Hepatic stellate cell (primary cell): ENCODE results near the gene PLD3.
"Not testable (repeated sequence)": the region's sequence is repeated elsewhere in the genome, so short reads cannot be mapped to it uniquely, and the experiment has no call there.

ENCODE experiments used
- DNase-seq: peaks from one replicate; pipeline ENCODE4 v3.0.0; 2011; ENCODE audit warnings: low spot score

PLD3 gene

DNA sequence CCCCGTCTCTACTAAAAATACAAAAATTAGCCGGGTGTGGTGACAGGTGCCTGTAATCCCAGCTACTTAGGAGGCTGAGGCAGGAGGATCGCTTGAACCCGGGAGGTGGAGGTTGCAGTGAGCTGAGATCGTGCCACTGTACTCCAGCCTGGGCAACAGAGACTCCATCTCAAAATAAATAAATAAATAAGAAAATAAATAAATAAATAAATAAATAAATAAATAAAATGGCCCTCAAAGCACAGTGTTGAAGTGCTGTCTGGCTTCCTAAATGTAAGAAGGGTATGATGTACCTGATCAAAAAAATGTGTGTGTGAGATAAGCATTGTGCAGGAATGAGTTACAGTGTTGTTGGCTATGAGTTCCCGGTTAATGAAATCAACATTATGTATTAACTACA, 15.4 kb upstream of the PLD3 start:
- not testable (repeated sequence) for DNase-seq

DNA sequence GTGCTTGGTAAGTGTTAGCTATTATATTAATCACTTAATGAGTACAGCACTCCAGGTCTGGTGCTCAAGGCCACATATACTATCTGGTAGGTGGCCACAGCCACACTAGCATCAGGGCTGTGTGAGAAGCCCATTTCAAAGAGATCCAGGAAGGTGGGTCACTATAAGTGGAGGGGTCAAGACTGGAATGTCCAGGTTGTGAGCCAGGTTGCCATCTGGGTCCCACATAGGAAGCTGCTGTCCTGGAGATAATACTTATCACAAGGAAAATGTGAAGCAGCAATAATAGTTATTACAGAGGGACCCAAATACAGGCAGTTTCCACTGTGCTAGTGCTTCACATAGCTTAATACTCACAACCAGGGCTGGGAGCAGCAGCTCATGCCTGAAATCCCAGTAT, 13.4 kb upstream of the PLD3 start:
- DNase-seq = no peak

DNA sequence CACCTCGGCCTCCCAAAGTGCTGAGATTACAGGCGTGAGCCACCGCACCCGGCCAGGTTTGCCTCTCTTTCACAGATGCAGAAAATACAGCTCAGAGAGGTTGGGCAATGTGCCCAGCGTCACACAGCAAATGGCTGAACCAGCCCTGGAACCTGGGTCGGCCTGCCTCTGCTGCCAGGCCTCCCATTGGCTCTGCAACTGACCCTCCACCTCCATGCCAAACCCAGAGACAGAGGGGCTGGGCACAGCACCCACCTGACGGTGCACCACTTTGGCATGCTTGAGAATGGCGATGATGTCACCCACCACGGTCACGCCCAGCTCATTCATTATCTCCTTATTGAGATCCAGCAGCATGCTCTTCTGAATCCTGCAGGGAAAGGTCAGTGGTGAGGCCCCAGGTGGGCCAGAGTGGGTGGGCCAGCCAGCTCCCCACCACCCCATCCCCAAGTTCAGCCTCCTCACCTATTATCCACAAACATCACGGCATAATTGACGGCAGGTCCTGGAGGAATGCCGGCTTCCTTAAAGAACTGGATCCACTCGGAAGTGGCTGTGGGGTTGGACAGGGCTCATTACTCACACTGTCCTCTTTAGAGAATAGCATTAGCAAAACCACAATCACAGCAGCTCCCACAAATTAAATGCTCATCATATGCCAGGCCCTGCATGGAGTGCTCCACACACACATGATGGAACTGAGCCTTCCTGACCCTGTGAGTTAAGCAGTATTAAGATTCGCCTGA, 12.5 kb upstream of the PLD3 start:
- DNase-seq = no peak

DNA sequence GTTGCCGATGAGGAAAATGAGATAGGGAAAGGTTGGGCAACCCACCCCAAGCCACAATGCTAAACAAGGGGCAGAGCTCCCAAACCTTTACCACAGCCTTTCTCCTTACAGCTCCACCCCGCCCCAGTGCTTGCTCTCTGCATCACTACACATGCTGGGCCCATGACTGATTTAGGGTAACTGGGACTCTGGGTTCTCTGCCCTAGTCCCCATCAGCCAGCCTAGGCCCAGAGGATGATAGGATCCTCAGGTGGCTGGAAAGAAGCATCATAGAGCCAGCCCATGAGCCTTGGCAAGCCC, 11.9 kb upstream of the PLD3 start:
- no peak for DNase-seq

DNA sequence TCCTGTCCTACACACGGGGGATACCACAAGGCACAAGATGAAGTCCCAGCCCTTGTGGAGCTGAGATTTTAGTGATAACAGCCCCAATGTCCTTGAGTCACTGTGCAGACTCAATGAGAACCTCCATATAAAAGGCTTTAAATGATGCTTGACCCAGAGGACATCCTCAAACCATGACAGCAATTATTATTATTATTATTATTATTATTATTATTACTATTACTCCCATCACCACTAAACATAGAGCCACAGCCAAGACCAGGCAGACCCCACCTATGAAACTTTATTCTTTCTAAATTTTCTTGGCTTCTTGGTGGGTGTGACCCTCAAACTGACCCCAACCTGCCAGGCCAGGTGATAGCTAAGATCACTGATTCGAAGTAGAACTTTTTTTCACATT, 11.4 kb upstream of the PLD3 start:
- DNase-seq = no peak

DNA sequence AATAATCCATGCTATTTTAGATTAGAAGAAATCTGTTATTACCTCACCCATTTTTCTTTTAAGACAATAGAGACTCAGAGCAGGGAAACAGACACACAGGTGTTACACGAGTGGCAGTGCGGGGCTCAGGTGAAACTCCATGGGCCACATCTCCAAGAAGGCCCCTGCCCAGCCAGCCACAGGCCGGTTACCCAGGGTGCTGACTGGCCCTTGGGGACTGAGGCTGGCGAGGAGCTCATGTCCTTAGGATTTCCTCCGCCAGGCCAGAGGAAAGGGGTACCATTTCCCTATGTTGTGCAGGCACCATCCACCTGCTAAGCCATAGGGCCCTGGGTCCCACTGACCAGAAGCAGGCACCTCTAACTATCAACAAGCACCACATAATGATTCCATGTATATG, 10.9 kb upstream of the PLD3 start:
- no peak for DNase-seq

DNA sequence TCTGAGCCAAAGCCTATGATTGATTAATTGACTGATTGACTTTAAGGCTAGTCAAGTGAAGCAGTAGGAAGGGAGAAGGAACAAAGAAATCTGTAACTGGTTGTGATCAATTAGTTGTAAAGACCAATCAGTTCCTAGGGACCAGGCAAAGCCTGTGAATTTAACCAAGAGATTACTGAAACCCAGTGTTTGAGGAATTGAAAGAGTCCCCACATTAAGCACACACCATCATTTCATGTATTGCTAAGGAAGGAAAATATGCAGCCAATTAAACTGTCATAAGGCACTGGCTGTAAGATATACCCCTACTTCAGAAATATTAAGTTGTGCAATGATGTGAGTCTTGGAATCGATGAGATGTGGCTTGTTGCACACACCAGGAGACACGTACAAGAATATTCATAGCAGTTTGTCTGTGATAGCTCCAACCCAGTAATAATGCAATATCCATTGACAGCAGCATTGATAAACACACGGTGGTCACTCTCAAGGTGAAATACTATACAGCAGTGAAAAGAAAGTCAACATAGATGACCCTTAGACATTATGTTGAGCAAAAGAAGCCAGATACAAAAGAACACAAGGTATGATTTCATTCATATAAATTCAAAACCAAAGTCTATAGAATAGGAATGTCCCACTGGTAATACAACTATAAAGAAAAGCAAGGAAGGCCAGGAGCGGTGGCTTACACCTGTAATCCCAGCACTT, 9.3 kb upstream of the PLD3 start:
- DNase-seq = no peak

DNA sequence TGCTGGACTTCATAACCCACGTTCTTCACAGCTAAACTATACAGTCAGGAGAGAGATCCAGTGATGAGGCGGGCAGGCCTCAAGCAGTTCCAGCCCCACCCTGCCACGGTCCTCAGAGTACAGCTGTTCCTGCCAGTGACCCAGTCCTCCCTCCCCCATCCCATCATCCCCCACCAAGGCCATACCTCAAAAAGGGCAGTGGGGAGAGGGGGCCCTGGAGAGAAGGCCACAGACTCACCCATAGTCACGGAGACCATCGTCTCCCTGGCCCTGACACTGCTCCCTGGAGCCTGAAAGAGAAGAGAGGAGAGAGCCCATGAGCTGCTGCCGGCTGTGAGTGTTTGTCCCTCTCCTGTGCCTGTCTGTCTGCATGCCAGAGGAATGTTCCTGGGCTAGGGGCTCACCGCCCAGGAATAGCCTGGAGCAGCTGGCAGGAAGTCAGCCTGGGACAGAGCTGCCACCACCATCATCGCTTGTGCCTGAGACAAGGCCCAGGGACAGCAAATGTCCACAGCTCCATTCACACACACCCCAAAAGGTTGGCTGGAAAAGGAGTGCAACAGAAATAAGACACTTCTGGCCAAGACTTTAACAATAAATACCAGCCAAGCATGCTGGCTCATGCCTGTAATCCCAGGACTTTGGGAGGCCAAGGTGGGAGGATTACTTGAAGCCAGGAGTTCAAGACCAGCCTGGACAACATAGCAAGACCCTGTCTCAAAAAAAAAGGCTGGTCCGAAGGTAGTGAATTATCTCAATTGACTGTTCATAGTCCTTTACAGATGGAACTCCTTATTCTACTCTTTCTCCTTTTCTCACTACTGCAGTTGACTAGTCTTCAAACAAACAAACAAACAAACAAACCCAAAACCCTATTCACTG, 6.7 kb upstream of the PLD3 start:
- DNase-seq = peak; percentile 22

DNA sequence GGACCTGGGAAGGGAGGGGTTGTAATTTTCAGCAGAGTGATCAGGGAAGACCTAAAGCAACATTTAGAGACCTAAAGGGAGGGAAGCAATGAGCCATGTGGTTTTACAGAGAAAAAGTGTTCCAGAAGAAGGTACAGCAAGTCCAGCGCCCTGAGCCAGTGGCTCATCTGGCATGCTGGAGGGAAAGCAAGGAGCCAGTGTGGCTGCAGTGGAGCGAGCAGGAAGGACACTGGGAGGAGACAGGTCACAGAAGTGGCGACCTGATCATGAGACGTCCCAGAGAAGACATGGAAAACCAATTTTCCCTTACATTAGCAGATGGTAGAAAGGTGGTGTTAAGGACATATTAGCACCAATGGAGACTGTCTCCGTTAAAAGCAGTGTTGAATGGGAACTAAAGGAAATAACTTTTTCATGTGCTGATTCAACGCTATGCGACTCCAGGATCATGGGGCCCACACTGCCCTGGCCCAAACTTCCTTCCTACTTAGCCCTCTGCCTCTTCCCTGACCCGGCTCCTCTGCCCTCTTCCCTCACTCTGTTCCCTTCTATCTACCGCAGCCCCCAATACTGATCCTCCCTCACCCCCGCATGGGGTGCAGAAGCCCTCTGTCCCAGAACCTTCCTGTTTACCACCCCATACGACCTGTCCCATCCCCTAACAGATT, 5.7 kb upstream of the PLD3 start:
- no peak for DNase-seq

DNA sequence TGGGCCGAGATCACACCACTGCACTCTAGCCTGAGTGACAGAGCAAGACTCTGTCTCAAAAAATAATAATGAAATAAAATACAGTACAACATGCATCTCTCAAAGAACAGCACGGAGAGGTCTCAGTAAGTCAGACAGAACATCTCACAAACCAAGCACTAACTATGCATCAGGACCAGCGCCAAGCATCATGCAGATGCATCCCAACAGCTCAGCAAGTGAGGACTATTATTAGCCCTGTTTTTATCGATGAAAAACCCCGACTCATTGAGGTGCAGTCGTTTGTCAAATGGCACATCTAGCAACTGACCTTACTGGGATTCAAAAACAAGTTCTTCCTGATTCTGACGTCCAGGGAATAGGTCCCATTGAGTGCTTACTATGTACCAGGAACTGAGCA, 4.1 kb upstream of the PLD3 start:
- no peak for DNase-seq

DNA sequence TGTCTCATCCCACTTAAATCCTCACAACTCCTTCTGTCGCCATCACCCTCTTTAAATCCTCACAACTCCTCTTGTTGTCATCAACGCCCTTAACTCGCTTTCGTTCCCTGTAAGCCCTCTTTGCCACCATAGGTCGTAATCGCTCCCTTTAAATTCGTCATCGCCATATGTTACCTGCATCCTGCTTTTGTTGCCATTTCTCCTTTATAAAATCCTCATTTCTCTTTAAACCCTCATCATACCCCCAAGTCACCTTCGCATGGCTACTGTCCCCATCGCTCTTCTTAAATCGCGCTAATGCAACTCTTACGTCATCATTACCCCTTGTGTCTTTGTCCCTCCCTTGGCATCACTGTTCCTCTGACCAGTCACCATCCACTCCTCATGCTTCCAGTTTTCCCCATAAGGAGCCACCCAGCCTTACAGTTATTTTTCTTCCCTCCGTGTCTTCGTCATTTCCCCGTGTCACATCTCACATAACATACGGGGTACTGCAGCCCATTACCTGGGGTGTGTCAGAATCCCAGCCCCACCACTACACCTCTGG, 539 bp downstream of the PLD3 start:
- DNase-seq = peak; percentile 62

DNA sequence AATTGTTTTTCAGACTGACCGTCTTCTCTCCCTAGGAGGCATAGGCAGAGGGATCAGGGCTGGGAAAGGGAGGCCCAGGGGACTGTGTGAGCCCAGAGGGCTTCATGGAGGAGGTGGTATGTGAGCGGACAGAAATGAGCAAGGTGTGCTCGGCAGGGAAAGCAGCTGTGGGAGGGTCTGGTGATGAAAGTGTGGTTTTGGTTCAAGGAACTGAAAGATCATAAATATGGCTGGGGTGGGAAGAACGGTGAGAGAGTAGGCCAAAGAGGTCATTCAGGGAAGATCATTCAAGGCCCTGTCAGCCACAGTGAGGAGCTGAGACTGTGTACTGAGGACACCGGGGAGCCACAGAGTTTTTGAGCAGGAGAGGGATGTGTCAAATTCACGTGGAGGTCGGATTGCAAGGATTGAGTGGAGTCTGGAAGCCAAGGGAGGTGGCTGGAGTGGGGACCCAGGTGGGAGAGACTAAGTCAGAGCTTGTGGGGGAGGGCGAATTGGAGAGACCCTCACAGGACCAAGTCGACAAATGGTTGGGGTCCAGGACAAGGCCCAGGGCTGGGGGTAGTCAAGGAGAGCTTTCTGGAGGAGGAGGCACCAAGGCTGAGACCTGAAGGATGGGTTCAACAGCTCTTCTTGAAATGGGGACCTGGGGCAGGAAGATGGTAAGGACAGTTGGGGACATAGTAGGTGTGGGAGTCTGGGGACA, 7.6 kb downstream of the PLD3 start:
- DNase-seq = no peak

DNA sequence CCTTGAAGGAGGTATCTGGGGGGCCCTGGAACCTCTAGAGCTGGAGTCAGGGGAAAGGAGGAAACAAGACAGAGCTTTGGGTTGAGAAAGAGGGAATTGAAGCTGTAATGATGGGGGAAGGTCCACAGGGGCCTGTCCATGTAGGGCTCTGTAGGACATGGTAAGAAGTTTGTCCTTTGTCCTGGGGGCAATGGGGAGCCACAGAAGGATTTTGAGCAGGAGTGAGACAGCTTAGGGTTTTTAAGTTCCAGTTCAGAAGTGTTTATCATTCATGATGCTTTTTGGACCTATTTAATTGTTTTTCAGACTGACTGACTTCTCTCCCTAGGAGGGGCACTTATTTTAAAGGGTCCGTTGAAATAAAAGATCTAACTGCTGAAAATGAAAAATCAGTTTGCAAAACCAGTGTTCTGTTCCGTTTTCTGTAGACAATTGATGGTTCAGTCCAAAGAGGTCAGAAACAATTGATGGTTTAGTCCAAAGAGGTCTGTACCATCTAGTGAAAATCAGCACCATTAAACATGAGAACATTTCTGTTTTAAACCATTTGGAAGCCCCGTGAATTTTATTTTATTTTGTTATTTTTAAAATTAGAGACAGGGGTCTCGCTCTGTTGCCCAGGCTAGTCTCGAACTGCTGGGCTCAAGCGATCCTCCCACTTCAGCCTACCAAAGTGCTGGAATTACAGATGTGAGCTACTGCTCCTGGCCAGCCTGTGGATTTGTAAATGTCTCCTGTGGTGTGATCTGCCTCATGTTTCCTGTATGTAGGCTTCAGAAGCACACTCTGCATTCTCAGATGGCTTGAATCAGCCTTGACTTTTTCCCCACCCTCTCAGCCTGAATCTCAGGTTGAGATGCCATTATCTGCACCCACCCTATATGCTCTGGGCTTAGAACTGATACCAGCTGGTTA, 8.4 kb downstream of the PLD3 start:
- no peak for DNase-seq

DNA sequence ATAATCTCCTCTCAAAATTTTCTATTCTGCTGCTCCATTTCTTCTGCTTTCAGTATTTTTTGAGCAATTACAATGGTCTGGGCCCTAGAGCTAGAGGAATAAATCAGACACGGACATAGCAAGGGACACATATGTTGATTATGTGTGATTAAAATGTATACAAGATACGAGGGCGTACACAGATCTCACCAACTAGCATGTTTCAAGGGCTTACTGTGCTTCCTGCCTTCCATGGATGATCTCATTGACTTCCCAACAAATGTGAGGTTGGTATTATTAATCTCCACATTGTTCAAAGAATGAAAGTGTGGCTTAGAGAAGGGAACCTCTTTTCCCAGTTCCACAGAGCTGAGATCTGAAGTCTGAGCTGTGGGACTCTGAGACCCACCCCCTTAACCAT, 9.1 kb downstream of the PLD3 start:
- DNase-seq = no peak

DNA sequence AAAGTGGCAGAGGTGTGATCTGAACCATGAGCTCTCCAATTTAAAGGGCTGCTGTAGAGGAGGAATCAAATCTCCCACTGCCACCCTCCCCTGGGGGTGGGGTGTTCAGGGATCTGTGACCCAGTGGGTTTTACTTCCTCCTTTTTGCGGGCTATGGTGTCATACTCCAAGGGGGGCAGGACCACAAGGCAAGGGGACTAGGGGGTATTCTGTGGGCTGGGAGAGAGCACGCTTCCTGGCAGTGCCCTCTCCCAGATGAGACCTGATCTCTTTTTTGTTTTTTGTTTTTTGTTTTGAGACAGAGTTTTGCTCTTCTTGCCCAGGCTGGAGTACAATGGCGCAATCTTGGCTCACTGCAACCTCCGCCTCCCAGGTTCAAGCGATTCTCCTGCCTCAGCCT, 10.3 kb downstream of the PLD3 start:
- no peak for DNase-seq

DNA sequence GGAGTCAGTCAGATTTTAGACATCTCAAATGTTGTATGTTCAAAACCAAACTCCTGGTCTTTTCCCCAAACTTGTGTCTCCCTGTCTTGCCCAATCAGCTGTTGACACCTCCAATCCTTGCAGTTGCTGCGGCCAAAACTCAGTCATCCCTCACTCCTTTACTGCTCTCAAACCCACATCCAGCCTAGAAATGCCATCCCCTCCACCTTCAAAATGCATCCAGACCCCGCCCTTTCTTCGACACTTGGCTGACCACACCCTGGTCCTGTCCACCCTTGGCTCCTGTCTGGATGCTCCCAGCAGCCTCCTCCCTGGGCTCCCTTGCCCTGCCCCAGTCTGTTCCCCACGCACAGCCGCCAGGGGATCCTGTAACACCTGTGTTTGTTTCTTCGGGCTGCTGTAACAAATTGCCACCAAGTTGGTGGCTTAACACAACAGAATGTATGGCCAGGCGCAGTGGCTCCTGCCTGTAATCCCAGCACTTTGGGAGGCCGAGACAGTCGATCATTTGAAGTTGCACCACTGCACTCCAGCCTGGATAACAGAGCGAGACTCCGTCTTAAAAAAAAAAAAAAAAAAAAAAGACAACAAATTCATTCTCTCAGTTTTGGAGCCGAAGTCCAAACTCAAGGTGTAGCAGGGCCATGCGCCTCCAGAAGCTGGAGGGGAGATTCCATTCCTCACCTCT, 11.7 kb downstream of the PLD3 start:
- DNase-seq = no peak

DNA sequence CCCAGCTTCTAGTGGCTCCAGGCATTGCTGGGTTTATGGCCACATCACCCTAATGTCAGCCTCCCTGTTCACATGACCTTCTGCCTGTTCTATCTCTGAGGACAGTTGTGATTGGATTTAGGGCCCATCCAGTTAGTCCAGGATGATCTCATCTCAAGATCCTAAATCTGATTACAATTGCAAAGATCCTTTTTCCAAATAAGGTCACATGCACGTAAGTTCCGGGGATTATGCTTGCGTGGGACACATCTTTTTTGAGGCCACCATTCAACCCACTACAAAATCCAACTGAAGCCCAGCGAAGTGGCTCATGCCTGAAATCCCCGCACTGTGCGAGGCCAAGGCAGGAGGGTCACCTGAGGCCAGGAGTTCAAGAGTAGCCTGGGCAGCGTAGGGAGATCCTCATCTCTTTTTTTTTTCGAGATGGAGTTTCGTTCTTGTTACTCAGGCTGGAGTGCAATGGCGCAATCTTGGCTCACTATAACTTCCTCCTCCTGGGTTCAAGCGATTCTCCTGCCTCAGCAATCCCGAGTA, 12.3 kb downstream of the PLD3 start:
- no peak for DNase-seq

DNA sequence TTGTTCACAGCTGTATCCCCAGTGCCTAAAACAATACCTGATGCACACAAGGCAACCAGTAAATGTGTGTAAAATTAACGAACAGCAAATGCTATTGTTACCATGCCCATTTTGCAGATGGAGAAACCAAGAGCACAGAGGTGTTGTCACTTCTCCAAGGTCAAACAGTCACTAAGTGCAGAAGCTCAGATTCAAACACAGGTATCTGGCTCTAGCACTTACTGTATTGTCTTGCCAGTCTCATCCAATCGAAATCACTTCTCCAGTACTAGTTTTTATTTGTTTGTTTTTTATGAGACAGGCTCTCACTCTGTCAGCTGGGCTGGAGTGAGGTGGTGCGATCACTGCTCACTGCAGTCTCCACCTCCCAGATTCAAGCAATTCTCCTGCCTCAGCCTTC, 13.7 kb downstream of the PLD3 start:
- no peak for DNase-seq

DNA sequence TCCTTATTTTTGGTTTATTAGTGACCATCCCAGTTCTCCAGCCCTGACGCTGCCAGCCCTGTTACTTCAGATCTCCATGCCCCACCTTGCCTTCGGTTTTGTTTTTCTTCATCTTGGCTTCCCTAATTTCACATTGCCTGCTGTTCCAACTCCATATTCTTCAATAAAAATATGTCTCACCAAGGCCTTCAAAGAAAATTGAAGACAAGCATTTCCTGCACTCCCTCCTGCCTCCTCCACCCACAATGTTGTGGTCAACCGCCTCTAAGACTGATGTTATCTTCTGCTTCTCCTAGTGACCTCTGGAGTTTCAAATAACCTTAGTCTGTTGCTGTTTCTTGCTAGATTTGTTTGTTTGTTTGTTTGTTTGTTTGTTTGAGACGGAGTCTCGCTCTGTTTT, 14.6 kb downstream of the PLD3 start:
- no peak for DNase-seq

DNA sequence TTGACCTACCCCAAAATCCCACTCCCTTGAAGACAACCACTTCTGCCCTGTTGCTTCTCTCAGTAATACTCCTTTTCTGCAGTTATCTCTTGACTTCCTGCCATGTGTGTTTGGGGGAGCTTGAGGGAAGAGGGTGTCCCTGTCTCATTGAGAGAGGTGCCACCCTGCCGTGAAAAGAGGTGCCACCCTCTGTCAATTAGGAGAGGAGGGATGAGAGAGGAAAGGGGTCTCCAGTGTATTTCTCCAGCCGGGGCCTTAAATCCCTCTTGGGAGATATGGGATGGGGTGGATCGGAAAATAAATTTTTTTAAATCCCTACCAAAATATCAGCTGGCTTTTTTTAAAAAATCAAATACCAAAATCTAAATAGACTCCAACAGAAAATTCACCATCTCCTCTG, 16.5 kb downstream of the PLD3 start:
- DNase-seq = no peak
